ENCODE results near the gene TBX19.

Gene TBX19

GRCh38 chr1:168320800-168321450 lies 40.2 kb downstream of the TBX19 start:
- Histone ChIP-seq H3K4me3 (IDR thresholded peaks at IDR 0.05; ENCODE audit: insufficient read depth, low read depth, low read length) (no peak overlapping the region), H3K9ac (no peak overlapping the region), H2AFZ (ENCODE audit: low read depth) (no peak overlapping the region), H3K27ac (no peak overlapping the region), H3K4me2 (no peak overlapping the region), H3K4me1 (ENCODE audit: low read depth, poor library complexity, severe bottlenecking) (no peaks in the 10 kb centered on the region), H3K79me2 (ENCODE audit: insufficient read depth, low read depth) (no peaks in the 10 kb centered on the region), H4K20me1 (ENCODE audit: insufficient read depth) (no peaks in the 10 kb centered on the region), H3K36me3 (ENCODE audit: insufficient read depth) (no peaks in the 10 kb centered on the region), H3K27me3 (ENCODE audit: insufficient read depth, low read depth) (no peaks in the 10 kb centered on the region)
- no peak for TF ChIP-seq CTCF (conservative IDR thresholded peaks at IDR 0.05; ENCODE audit: low read depth, low read length)

GRCh38 chr1:168321945-168322344 lies 41.3 kb downstream of the TBX19 start:
- no peaks in the 10 kb centered on the region for H3K4me1 ChIP-seq (ENCODE audit: low read depth, poor library complexity, severe bottlenecking)
- no peaks in the 10 kb centered on the region for H3K27me3 ChIP-seq (ENCODE audit: insufficient read depth, low read depth)
- H3K79me2 ChIP-seq (ENCODE audit: insufficient read depth, low read depth) = no peaks in the 10 kb centered on the region
- H3K4me2 ChIP-seq = no peak overlapping the region
- H3K36me3 ChIP-seq (ENCODE audit: insufficient read depth) = no peaks in the 10 kb centered on the region
- 0 out of 2 replicates have a peak, but pooled peaks have one; percentile 12 for TF ChIP-seq CTCF (conservative IDR thresholded peaks at IDR 0.05; ENCODE audit: low read depth, low read length)
- no peaks in the 10 kb centered on the region for H4K20me1 ChIP-seq (ENCODE audit: insufficient read depth)
- H3K27ac ChIP-seq = no peak overlapping the region
- H2AFZ ChIP-seq (ENCODE audit: low read depth) = no peak overlapping the region
- H3K4me3 ChIP-seq (IDR thresholded peaks at IDR 0.05; ENCODE audit: insufficient read depth, low read depth, low read length) = no peak overlapping the region
- no peak overlapping the region for H3K9ac ChIP-seq

GRCh38 chr1:168324745-168325425 lies 44.2 kb downstream of the TBX19 start:
- Histone ChIP-seq H4K20me1 (ENCODE audit: insufficient read depth) (no peaks in the 10 kb centered on the region), H3K4me3 (IDR thresholded peaks at IDR 0.05; ENCODE audit: insufficient read depth, low read depth, low read length) (no peak overlapping the region), H3K27ac (no peak overlapping the region), H3K4me2 (no peak overlapping the region), H3K36me3 (ENCODE audit: insufficient read depth) (no peaks in the 10 kb centered on the region), H3K79me2 (ENCODE audit: insufficient read depth, low read depth) (no peaks in the 10 kb centered on the region), H3K27me3 (ENCODE audit: insufficient read depth, low read depth) (no peaks in the 10 kb centered on the region), H3K9ac (no peak overlapping the region), H2AFZ (ENCODE audit: low read depth) (no peak overlapping the region), H3K4me1 (ENCODE audit: low read depth, poor library complexity, severe bottlenecking) (no peaks in the 10 kb centered on the region)
- no peak for TF ChIP-seq CTCF (conservative IDR thresholded peaks at IDR 0.05; ENCODE audit: low read depth, low read length)

GRCh38 chr1:168328731-168329364 lies 48.2 kb downstream of the TBX19 start:
- Histone ChIP-seq H3K4me2 (no peak overlapping the region), H3K27me3 (ENCODE audit: insufficient read depth, low read depth) (no peaks in the 10 kb centered on the region)

More at GRCh38 chr1:168328731-168329364, 48.2 kb downstream of the TBX19 start:
- no peaks in the 10 kb centered on the region for H4K20me1 ChIP-seq (ENCODE audit: insufficient read depth)
- H3K4me1 ChIP-seq (ENCODE audit: low read depth, poor library complexity, severe bottlenecking) = peaks cover 6% of the 10 kb centered on the region
- no peaks in the 10 kb centered on the region for H3K36me3 ChIP-seq (ENCODE audit: insufficient read depth)
- H3K79me2 ChIP-seq (ENCODE audit: insufficient read depth, low read depth) = no peaks in the 10 kb centered on the region
- no peak overlapping the region for H3K9ac ChIP-seq
- H3K27ac ChIP-seq = no peak overlapping the region
- no peak overlapping the region for H3K4me3 ChIP-seq (IDR thresholded peaks at IDR 0.05; ENCODE audit: insufficient read depth, low read depth, low read length)
- TF ChIP-seq CTCF (conservative IDR thresholded peaks at IDR 0.05; ENCODE audit: low read depth, low read length) = no peak
- no peak overlapping the region for H2AFZ ChIP-seq (ENCODE audit: low read depth)

All from KMS-11 (cell line).